ENCODE measurements around the gene AKR1C2.
"Not testable (repeated sequence)": the region's sequence is repeated elsewhere in the genome, so short reads cannot be mapped to it uniquely, and the experiment has no call there.

Gene AKR1C2

DNA sequence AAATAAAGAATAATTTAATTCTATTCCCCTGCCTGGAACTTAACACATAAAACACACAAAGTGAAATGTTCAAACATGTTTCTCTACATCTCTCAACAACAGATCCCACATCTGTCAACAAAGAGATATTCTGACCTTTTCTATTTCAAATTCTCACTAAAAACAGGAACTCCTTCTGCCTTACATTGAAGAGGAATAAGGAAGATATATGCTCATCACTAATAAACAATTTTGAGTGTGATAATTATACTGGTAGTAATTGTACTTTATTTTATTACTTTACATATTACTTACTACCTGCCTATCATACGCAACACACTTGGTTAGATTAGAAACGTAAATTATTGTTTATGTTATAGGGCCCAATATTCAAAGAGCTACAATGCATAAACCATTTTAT lies 13.4 kb downstream of the AKR1C2 start:
- H3K79me2 ChIP-seq (ENCODE audit: low read length) = no peaks in the 10 kb centered on the region
- no peak overlapping the region for H3K4me3 ChIP-seq (ENCODE audit: low read length)
- H3K36me3 ChIP-seq (replicated peaks; ENCODE audit: insufficient read depth, low read length) = no peaks in the 10 kb centered on the region
- no peaks in the 10 kb centered on the region for H3K4me1 ChIP-seq (ENCODE audit: low read length)
- H3K27ac ChIP-seq (ENCODE audit: low read length) = no peak overlapping the region
- no peaks in the 10 kb centered on the region for H3K9me3 ChIP-seq (replicated peaks; ENCODE audit: insufficient read depth, low read length)
- no peaks in the 10 kb centered on the region for H4K20me1 ChIP-seq (ENCODE audit: insufficient read depth, low read length)
- no peak for DNase-seq
- no peak overlapping the region for H3K9ac ChIP-seq (ENCODE audit: low read length)
- H3K9me2 ChIP-seq (replicated peaks; ENCODE audit: insufficient read depth, low read length) = no peaks in the 10 kb centered on the region
- no peaks in the 10 kb centered on the region for H3F3A ChIP-seq (ENCODE audit: insufficient read depth, low read length)
- no peak overlapping the region for H2AFZ ChIP-seq (ENCODE audit: low read length)
- H3K4me2 ChIP-seq (ENCODE audit: low read depth, low read length) = no peak overlapping the region
- H3K27me3 ChIP-seq (replicated peaks; ENCODE audit: insufficient read depth, low read length) = no peaks in the 10 kb centered on the region
- TF ChIP-seq, protein P1, sequence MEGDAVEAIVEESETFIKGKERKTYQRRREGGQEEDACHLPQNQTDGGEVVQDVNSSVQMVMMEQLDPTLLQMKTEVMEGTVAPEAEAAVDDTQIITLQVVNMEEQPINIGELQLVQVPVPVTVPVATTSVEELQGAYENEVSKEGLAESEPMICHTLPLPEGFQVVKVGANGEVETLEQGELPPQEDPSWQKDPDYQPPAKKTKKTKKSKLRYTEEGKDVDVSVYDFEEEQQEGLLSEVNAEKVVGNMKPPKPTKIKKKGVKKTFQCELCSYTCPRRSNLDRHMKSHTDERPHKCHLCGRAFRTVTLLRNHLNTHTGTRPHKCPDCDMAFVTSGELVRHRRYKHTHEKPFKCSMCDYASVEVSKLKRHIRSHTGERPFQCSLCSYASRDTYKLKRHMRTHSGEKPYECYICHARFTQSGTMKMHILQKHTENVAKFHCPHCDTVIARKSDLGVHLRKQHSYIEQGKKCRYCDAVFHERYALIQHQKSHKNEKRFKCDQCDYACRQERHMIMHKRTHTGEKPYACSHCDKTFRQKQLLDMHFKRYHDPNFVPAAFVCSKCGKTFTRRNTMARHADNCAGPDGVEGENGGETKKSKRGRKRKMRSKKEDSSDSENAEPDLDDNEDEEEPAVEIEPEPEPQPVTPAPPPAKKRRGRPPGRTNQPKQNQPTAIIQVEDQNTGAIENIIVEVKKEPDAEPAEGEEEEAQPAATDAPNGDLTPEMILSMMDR (IDR thresholded peaks at IDR 0.05; ENCODE audit: low read length) = no peak
- no peak for TF ChIP-seq EZH2phosphoT487 (IDR thresholded peaks at IDR 0.05; ENCODE audit: low read length)
- TF ChIP-seq EZH2 (optimal IDR thresholded peaks at IDR 0.05; ENCODE audit: low read depth, low read length) = no peak

DNA sequence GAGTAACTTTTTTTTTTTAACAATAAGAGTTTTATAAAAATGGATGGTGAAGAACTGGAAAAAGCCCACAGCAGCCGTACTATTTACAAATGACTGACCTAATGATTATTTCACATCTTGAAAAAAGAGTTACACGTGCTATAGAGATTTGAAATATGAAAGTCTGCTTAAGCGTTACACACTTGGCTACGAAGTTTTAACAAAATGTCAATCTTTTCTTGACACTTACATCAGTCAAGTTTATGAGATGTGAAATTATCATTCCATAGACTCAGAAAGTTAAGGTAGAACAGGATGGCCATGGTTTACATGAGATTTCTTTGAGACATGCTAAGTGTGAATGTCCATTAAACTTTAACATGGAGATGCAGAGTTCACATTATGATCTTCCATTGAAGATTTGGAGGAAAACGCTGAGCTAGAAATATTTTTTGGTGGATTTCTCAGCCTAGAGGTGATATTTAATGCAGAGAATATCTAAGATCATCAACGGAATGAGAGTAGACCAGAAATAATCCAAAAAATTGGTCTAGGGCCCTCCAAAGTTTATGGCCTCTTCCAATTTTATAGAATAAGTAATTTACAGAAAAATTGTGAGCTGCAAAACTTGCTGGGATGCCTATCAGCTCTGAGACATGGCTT lies 15.5 kb downstream of the AKR1C2 start:
- not testable (repeated sequence) for H3K79me2 ChIP-seq (ENCODE audit: low read length); H3K9me3 ChIP-seq (replicated peaks; ENCODE audit: insufficient read depth, low read length); H3K9ac ChIP-seq (ENCODE audit: low read length); H3K27ac ChIP-seq (ENCODE audit: low read length); H2AFZ ChIP-seq (ENCODE audit: low read length); DNase-seq; H3K4me3 ChIP-seq (ENCODE audit: low read length); H3K4me2 ChIP-seq (ENCODE audit: low read depth, low read length); H3K27me3 ChIP-seq (replicated peaks; ENCODE audit: insufficient read depth, low read length); H3K9me2 ChIP-seq (replicated peaks; ENCODE audit: insufficient read depth, low read length); H4K20me1 ChIP-seq (ENCODE audit: insufficient read depth, low read length); H3K36me3 ChIP-seq (replicated peaks; ENCODE audit: insufficient read depth, low read length); H3K4me1 ChIP-seq (ENCODE audit: low read length); H3F3A ChIP-seq (ENCODE audit: insufficient read depth, low read length)

- Histone ChIP-seq H4K20me1 (ENCODE audit: insufficient read depth, low read length) (no peaks in the 10 kb centered on the region), H3K9me2 (replicated peaks; ENCODE audit: insufficient read depth, low read length) (no peaks in the 10 kb centered on the region), H3K4me2 (ENCODE audit: low read depth, low read length) (no peak overlapping the region), H3K27me3 (replicated peaks; ENCODE audit: insufficient read depth, low read length) (no peaks in the 10 kb centered on the region), H3K36me3 (replicated peaks; ENCODE audit: insufficient read depth, low read length) (no peaks in the 10 kb centered on the region), H3K9me3 (replicated peaks; ENCODE audit: insufficient read depth, low read length) (no peaks in the 10 kb centered on the region), H3K9ac (ENCODE audit: low read length) (no peak overlapping the region), H3K79me2 (ENCODE audit: low read length) (no peaks in the 10 kb centered on the region), H3K27ac (ENCODE audit: low read length) (no peak overlapping the region), H2AFZ (ENCODE audit: low read length) (no peak overlapping the region), H3F3A (ENCODE audit: insufficient read depth, low read length) (no peaks in the 10 kb centered on the region), H3K4me1 (ENCODE audit: low read length) (peaks cover 3% of the 10 kb centered on the region; the same call in 1 of the 2 replicates), H3K4me3 (ENCODE audit: low read length) (no peak overlapping the region)
- TF ChIP-seq EZH2 (optimal IDR thresholded peaks at IDR 0.05; ENCODE audit: low read depth, low read length) (no peak), EZH2phosphoT487 (IDR thresholded peaks at IDR 0.05; ENCODE audit: low read length) (no peak)
- TF ChIP-seq, protein P1 (IDR thresholded peaks at IDR 0.05; ENCODE audit: low read length) = no peak
- no peak for DNase-seq
Observed at GRCh38 chr10:4984971-4985594, 18.6 kb downstream of the AKR1C2 start.

GRCh38 chr10:4984223-4984622 lies 19.4 kb downstream of the AKR1C2 start:
- Histone ChIP-seq H3K27ac (ENCODE audit: low read length) (no peak overlapping the region), H3K9me3 (replicated peaks; ENCODE audit: insufficient read depth, low read length) (no peaks in the 10 kb centered on the region), H3K79me2 (ENCODE audit: low read length) (no peaks in the 10 kb centered on the region), H3K9ac (ENCODE audit: low read length) (no peak overlapping the region), H3K27me3 (replicated peaks; ENCODE audit: insufficient read depth, low read length) (no peaks in the 10 kb centered on the region), H4K20me1 (ENCODE audit: insufficient read depth, low read length) (no peaks in the 10 kb centered on the region), H3K4me1 (ENCODE audit: low read length) (peaks cover 3% of the 10 kb centered on the region; the same call in 1 of the 2 replicates), H3K4me2 (ENCODE audit: low read depth, low read length) (no peak overlapping the region), H3K36me3 (replicated peaks; ENCODE audit: insufficient read depth, low read length) (no peaks in the 10 kb centered on the region), H3K9me2 (replicated peaks; ENCODE audit: insufficient read depth, low read length) (no peaks in the 10 kb centered on the region), H3K4me3 (ENCODE audit: low read length) (no peak overlapping the region), H2AFZ (ENCODE audit: low read length) (no peak overlapping the region), H3F3A (ENCODE audit: insufficient read depth, low read length) (no peaks in the 10 kb centered on the region)
- TF ChIP-seq, protein P1 (IDR thresholded peaks at IDR 0.05; ENCODE audit: low read length) = no peak
- no peak for DNase-seq

Data from MM.1S (cell line).